ENCODE data around the gene IGFALS.

DNA sequence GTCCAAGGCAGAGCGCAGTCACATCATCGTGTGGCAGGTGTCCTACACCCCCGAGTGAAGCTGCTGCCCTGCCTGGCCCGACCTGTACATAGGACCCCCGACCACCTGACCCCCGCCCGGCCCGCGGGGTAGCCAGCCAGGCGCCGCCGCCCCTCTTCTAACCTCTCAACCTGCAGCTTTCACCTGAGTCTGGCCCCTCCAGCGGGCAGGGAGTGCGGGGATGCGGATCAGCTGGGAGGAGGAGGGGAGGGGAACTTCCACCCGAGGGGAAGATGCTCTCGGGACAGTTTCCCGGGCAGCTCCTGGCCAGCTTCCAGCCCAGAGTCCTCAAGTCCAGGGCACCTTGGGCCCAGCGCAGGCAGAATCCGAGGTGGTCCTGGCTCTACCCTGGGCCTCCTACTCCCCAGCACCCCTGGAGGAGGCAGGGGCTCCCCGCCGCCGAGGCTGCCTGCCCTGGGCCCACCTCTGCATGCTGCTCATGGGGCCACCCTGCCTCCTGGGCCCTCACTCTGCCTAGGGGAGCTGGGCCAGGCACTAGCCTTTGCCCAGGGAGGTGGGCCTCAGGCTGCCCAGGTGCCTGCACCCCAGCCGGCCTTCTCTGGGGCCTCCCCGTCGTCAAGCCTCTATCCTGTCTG is 24.6 kb downstream of the IGFALS start:
- TF ChIP-seq, protein P1, sequence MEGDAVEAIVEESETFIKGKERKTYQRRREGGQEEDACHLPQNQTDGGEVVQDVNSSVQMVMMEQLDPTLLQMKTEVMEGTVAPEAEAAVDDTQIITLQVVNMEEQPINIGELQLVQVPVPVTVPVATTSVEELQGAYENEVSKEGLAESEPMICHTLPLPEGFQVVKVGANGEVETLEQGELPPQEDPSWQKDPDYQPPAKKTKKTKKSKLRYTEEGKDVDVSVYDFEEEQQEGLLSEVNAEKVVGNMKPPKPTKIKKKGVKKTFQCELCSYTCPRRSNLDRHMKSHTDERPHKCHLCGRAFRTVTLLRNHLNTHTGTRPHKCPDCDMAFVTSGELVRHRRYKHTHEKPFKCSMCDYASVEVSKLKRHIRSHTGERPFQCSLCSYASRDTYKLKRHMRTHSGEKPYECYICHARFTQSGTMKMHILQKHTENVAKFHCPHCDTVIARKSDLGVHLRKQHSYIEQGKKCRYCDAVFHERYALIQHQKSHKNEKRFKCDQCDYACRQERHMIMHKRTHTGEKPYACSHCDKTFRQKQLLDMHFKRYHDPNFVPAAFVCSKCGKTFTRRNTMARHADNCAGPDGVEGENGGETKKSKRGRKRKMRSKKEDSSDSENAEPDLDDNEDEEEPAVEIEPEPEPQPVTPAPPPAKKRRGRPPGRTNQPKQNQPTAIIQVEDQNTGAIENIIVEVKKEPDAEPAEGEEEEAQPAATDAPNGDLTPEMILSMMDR (conservative IDR thresholded peaks at IDR 0.05; ENCODE audit: low read depth in 2 of 2), result no peak
- TF ChIP-seq POLR2AphosphoS5 (IDR thresholded peaks at IDR 0.05; ENCODE audit: low read depth), result no peak
- TF ChIP-seq, protein P2, sequence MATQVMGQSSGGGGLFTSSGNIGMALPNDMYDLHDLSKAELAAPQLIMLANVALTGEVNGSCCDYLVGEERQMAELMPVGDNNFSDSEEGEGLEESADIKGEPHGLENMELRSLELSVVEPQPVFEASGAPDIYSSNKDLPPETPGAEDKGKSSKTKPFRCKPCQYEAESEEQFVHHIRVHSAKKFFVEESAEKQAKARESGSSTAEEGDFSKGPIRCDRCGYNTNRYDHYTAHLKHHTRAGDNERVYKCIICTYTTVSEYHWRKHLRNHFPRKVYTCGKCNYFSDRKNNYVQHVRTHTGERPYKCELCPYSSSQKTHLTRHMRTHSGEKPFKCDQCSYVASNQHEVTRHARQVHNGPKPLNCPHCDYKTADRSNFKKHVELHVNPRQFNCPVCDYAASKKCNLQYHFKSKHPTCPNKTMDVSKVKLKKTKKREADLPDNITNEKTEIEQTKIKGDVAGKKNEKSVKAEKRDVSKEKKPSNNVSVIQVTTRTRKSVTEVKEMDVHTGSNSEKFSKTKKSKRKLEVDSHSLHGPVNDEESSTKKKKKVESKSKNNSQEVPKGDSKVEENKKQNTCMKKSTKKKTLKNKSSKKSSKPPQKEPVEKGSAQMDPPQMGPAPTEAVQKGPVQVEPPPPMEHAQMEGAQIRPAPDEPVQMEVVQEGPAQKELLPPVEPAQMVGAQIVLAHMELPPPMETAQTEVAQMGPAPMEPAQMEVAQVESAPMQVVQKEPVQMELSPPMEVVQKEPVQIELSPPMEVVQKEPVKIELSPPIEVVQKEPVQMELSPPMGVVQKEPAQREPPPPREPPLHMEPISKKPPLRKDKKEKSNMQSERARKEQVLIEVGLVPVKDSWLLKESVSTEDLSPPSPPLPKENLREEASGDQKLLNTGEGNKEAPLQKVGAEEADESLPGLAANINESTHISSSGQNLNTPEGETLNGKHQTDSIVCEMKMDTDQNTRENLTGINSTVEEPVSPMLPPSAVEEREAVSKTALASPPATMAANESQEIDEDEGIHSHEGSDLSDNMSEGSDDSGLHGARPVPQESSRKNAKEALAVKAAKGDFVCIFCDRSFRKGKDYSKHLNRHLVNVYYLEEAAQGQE (IDR thresholded peaks at IDR 0.05; ENCODE audit: unreplicated experiment), result no peak
- TF ChIP-seq CREB1 (CRISPR knock-in tag; IDR thresholded peaks at IDR 0.05; ENCODE audit: low read depth), result no peak

All from GM23338 (cell line).